Measurements from ENCODE around the gene ALDOB.
"Not testable (repeated sequence)": the region's sequence is repeated elsewhere in the genome, so short reads cannot be mapped to it uniquely, and the experiment has no call there.

DNA sequence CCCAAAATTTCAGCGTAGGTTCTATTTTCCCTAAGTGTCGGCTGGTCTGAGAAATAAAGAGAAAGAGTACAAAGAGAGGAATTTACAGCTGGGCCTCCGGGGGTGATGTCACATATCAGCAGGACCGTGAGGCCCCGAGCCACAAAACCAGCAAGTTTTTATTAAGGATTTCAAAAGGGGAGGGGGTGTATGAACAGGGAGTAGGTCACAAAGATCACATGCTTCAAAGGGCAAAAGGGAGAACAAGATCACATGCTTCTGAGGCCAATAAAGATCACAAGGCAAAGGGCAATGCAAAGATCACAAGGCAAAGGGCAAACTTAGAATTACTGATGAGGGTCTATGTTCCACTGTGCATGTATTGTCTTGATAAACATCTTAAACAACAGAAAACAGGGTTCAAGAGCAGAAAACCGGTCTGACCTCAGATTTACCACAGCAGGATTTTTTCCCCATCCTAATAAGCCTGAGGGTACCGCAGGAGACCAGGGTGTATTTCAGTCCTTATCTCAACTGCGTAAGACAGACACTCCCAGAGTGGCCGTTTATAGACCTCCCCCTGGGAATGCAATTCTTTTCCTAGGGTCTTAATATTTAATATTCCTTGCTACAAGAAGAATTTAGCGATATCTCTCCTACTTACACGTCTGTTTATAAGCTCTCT lies 50.6 kb downstream of the ALDOB start, which contains the start of gene BAAT:
- not testable (repeated sequence) for TF ChIP-seq POLR2AphosphoS5 (IDR thresholded peaks at IDR 0.05; ENCODE audit: low read depth, low read length); POLR2A (IDR thresholded peaks at IDR 0.05; ENCODE audit: borderline replicate concordance, extremely low read depth, insufficient read depth, insufficient read length); EGR1 (IDR thresholded peaks at IDR 0.05; ENCODE audit: low read depth); EZH2 (IDR thresholded peaks at IDR 0.05); YY1 (IDR thresholded peaks at IDR 0.05; ENCODE audit: extremely low read depth, insufficient replicate concordance, low read depth, low read length); SP1 (IDR thresholded peaks at IDR 0.05; ENCODE audit: low read depth); RAD21 (IDR thresholded peaks at IDR 0.05; ENCODE audit: low read depth)
- TF ChIP-seq, protein P1, sequence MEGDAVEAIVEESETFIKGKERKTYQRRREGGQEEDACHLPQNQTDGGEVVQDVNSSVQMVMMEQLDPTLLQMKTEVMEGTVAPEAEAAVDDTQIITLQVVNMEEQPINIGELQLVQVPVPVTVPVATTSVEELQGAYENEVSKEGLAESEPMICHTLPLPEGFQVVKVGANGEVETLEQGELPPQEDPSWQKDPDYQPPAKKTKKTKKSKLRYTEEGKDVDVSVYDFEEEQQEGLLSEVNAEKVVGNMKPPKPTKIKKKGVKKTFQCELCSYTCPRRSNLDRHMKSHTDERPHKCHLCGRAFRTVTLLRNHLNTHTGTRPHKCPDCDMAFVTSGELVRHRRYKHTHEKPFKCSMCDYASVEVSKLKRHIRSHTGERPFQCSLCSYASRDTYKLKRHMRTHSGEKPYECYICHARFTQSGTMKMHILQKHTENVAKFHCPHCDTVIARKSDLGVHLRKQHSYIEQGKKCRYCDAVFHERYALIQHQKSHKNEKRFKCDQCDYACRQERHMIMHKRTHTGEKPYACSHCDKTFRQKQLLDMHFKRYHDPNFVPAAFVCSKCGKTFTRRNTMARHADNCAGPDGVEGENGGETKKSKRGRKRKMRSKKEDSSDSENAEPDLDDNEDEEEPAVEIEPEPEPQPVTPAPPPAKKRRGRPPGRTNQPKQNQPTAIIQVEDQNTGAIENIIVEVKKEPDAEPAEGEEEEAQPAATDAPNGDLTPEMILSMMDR (IDR thresholded peaks at IDR 0.05 in 2 of 3, conservative IDR thresholded peaks at IDR 0.05 in 1 of 3; ENCODE audit: borderline replicate concordance in 1 of 3, insufficient read depth in 1 of 3, low read depth in 2 of 3, low read length in 2 of 3) = not testable (repeated sequence)
- TF ChIP-seq, protein P2, sequence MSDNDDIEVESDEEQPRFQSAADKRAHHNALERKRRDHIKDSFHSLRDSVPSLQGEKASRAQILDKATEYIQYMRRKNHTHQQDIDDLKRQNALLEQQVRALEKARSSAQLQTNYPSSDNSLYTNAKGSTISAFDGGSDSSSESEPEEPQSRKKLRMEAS (IDR thresholded peaks at IDR 0.05) = not testable (repeated sequence)
- TF ChIP-seq, protein P3, sequence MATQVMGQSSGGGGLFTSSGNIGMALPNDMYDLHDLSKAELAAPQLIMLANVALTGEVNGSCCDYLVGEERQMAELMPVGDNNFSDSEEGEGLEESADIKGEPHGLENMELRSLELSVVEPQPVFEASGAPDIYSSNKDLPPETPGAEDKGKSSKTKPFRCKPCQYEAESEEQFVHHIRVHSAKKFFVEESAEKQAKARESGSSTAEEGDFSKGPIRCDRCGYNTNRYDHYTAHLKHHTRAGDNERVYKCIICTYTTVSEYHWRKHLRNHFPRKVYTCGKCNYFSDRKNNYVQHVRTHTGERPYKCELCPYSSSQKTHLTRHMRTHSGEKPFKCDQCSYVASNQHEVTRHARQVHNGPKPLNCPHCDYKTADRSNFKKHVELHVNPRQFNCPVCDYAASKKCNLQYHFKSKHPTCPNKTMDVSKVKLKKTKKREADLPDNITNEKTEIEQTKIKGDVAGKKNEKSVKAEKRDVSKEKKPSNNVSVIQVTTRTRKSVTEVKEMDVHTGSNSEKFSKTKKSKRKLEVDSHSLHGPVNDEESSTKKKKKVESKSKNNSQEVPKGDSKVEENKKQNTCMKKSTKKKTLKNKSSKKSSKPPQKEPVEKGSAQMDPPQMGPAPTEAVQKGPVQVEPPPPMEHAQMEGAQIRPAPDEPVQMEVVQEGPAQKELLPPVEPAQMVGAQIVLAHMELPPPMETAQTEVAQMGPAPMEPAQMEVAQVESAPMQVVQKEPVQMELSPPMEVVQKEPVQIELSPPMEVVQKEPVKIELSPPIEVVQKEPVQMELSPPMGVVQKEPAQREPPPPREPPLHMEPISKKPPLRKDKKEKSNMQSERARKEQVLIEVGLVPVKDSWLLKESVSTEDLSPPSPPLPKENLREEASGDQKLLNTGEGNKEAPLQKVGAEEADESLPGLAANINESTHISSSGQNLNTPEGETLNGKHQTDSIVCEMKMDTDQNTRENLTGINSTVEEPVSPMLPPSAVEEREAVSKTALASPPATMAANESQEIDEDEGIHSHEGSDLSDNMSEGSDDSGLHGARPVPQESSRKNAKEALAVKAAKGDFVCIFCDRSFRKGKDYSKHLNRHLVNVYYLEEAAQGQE (IDR thresholded peaks at IDR 0.05; ENCODE audit: low read depth) = not testable (repeated sequence)
- TF ChIP-seq, protein P4, sequence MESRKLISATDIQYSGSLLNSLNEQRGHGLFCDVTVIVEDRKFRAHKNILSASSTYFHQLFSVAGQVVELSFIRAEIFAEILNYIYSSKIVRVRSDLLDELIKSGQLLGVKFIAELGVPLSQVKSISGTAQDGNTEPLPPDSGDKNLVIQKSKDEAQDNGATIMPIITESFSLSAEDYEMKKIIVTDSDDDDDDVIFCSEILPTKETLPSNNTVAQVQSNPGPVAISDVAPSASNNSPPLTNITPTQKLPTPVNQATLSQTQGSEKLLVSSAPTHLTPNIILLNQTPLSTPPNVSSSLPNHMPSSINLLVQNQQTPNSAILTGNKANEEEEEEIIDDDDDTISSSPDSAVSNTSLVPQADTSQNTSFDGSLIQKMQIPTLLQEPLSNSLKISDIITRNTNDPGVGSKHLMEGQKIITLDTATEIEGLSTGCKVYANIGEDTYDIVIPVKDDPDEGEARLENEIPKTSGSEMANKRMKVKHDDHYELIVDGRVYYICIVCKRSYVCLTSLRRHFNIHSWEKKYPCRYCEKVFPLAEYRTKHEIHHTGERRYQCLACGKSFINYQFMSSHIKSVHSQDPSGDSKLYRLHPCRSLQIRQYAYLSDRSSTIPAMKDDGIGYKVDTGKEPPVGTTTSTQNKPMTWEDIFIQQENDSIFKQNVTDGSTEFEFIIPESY (IDR thresholded peaks at IDR 0.05; ENCODE audit: extremely low read depth, insufficient replicate concordance, low read length) = not testable (repeated sequence)
- TF ChIP-seq, protein P5, sequence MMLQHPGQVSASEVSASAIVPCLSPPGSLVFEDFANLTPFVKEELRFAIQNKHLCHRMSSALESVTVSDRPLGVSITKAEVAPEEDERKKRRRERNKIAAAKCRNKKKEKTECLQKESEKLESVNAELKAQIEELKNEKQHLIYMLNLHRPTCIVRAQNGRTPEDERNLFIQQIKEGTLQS (IDR thresholded peaks at IDR 0.05) = not testable (repeated sequence)
